NCI-H146 treated with DMSO at 0.1 percent for 48 hours (cell line): ENCODE measurements around the gene ANGPTL2.

Experiments
- DNase-seq: peaks from one replicate; lab custom pipeline; 2025; ENCODE audit not compliant: unreplicated experiment; lab: John Stamatoyannopoulos, UW

Gene ANGPTL2

GRCh38 chr9:127121628-127122175 lies 733 bp downstream of the ANGPTL2 start:
- DNase-seq: no peak

GRCh38 chr9:127119320-127119709 lies 3.1 kb downstream of the ANGPTL2 start:
- no peak for DNase-seq

- DNase-seq: no peak
These were observed 3.7 kb downstream of the ANGPTL2 start for GRCh38 chr9:127118597-127119319.

GRCh38 chr9:127117801-127118200 lies 4.6 kb downstream of the ANGPTL2 start:
- no peak for DNase-seq

- no peak for DNase-seq
These were observed 5.5 kb downstream of the ANGPTL2 start for GRCh38 chr9:127116957-127117356.

- DNase-seq: no peak
These were observed 6.2 kb downstream of the ANGPTL2 start for GRCh38 chr9:127116088-127116726.

- DNase-seq: no peak
These were observed 7.8 kb downstream of the ANGPTL2 start for GRCh38 chr9:127114606-127115005.

GRCh38 chr9:127113191-127113972 lies 9.1 kb downstream of the ANGPTL2 start:
- no peak for DNase-seq

GRCh38 chr9:127112735-127113161 lies 9.7 kb downstream of the ANGPTL2 start:
- no peak for DNase-seq

GRCh38 chr9:127112056-127112455 lies 10.4 kb downstream of the ANGPTL2 start:
- DNase-seq: no peak

GRCh38 chr9:127109212-127109711 lies 13.2 kb downstream of the ANGPTL2 start:
- DNase-seq: peak; percentile 5

- no peak for DNase-seq
These were observed 14.2 kb downstream of the ANGPTL2 start for GRCh38 chr9:127107929-127108876.

GRCh38 chr9:127107171-127107928 lies 15.1 kb downstream of the ANGPTL2 start:
- DNase-seq: no peak

GRCh38 chr9:127106466-127106855 lies 16.0 kb downstream of the ANGPTL2 start:
- DNase-seq: no peak

- no peak for DNase-seq
These were observed 16.5 kb downstream of the ANGPTL2 start for GRCh38 chr9:127105805-127106465.

GRCh38 chr9:127104581-127105311 lies 17.7 kb downstream of the ANGPTL2 start:
- DNase-seq: no peak

- DNase-seq: no peak
These were observed 19.6 kb downstream of the ANGPTL2 start for GRCh38 chr9:127102788-127103187.

GRCh38 chr9:127102176-127102575 lies 20.3 kb downstream of the ANGPTL2 start:
- no peak for DNase-seq
